Memory B cell (primary cell): ENCODE measurements around the gene BMI1.

ENCODE experiments used
- ATAC-seq: fragments of 150-1000 bp; cut with Tn5 transposase; 2 replicates; pipeline ENCODE4 v1.10.0; 2021; ENCODE audit warnings: low read depth, mild to moderate bottlenecking, moderate library complexity
- DNase-seq, 2 donors: peaks; one replicate each; pipeline ENCODE4 v3.0.0; 2022; ENCODE audit warnings: low spot score in 2 of 2
- H3K27ac Mint-ChIP-seq: one replicate; pipeline ENCODE4 v1.8.0; 2022; ENCODE audit warnings: mild to moderate bottlenecking, moderate library complexity, mixed read lengths
- H3K27me3 Mint-ChIP-seq: one replicate; pipeline ENCODE4 v1.8.0; 2022; ENCODE audit warnings: mixed read lengths
- H3K36me3 Mint-ChIP-seq: one replicate; pipeline ENCODE4 v1.8.0; 2022; ENCODE audit warnings: mild to moderate bottlenecking, mixed read lengths
- H3K4me1 Mint-ChIP-seq: one replicate; pipeline ENCODE4 v1.8.0; 2022; ENCODE audit warnings: mixed read lengths
- H3K4me3 Mint-ChIP-seq: one replicate; pipeline ENCODE4 v1.8.0; 2022; ENCODE audit warnings: mild to moderate bottlenecking, moderate library complexity, mixed read lengths
- H3K9me3 Mint-ChIP-seq: one replicate; pipeline ENCODE4 v1.8.0; 2022; ENCODE audit warnings: mixed read lengths

The BMI1 gene

DNA sequence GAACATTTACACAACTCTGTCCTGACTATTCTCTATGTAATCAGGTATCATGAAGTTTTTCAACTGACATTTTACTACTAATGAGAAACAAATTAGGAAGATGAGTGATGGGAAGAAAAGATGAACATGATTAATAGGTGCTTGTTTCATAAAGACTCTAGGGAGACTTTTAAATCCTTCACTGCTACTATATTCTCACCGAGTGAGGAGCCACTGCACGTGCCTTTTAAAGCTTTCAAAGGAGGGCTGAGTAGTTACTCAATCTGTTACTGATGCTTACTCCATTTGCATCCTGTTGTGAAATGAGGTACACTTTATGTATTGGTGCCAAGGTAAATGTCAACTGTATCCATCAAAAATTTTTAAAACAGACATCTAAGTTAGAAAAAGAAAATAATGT, 6.0 kb upstream of the BMI1 start:
- Mint-ChIP-seq H3K4me3 (no peak overlapping the region), H3K4me1 (peaks cover 6% of the 10 kb centered on the region), H3K27ac (peak overlapping the region; percentile 98), H3K27me3 (no peaks in the 10 kb centered on the region), H3K36me3 (no peaks in the 10 kb centered on the region), H3K9me3 (no peaks in the 10 kb centered on the region)
- ATAC-seq = no peak
- no peak for DNase-seq

DNA sequence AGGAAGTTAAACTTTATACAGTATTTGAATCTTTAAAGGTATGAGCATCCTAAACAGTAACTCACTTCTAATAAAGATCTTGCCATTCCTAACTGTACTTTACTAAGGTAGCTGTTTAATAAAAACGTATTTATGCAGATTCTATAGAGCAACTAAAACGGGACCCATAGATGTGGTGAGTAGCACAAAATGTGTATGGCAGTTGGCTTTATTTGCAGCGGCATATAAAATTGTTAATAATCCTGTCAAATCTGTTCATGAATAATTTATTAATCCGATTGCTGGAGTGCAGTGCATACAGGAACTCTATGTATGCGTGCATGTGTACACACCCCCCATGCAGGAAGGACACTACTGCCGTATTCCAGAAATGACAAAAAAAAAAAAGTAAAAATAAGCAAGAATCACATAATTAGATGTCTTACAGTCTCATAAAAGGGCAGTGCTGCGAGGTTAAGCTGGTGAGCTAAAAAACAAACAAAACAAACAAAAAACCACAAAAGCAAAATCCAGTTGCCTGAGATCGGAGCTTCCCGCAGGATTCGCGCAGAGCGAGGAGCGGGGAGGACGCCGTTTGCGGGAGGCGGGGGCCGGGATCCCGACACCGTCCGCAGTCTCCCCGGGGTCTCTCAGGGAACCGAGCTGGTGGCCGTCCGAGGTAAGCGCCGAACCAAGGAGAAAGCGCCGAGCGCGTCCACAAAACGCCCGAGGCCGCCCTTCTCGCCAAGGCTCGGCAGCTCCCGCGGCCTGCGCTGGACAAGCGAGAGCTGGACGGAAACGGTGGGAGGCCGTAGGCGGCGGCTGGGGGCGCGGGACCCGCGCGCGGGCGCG, 5.2 kb upstream of the BMI1 start:
- ATAC-seq (peak; percentile 20), DNase-seq (no peak)
- Mint-ChIP-seq H3K4me3 (peak overlapping the region; percentile 99), H3K4me1 (peaks cover 10% of the 10 kb centered on the region), H3K27me3 (no peaks in the 10 kb centered on the region), H3K9me3 (no peaks in the 10 kb centered on the region), H3K27ac (peak overlapping the region; percentile 98), H3K36me3 (peaks cover 2% of the 10 kb centered on the region)

- Mint-ChIP-seq H3K4me3 (peak within 1 kb of the TSS; percentile 99), H3K9me3 (no peaks in the 10 kb centered on the region), H3K27me3 (no peaks in the 10 kb centered on the region), H3K4me1 (peaks cover 10% of the 10 kb centered on the region), H3K36me3 (peaks cover 2% of the 10 kb centered on the region), H3K27ac (peak within 1 kb of the TSS; percentile 98)
- DNase-seq = peak; percentile 75 to 88
- peak; percentile 70 for ATAC-seq
These were observed 4.4 kb upstream of the BMI1 start, which contains the start of gene COMMD3 for GRCh38 chr10:22316286-22317075. COMMD3 (plus strand) TSS chr10:22316388; CDS start chr10:22316418, 30 bp downstream.

GRCh38 chr10:22317076-22317370, 3.9 kb upstream of the BMI1 start:
- Mint-ChIP-seq H3K9me3 (no peaks in the 10 kb centered on the region), H3K27ac (peak overlapping the region; percentile 98), H3K36me3 (peaks cover 2% of the 10 kb centered on the region), H3K27me3 (no peaks in the 10 kb centered on the region), H3K4me3 (peak overlapping the region; percentile 90), H3K4me1 (peaks cover 10% of the 10 kb centered on the region)
- no peak for DNase-seq
- peak; percentile 26 for ATAC-seq

GRCh38 chr10:22317771-22318565, 2.9 kb upstream of the BMI1 start:
- H3K4me3 Mint-ChIP-seq = peak overlapping the region; percentile 11
- peaks cover 18% of the 10 kb centered on the region for H3K4me1 Mint-ChIP-seq
- no peaks in the 10 kb centered on the region for H3K27me3 Mint-ChIP-seq
- H3K36me3 Mint-ChIP-seq = peaks cover 2% of the 10 kb centered on the region
- no peaks in the 10 kb centered on the region for H3K9me3 Mint-ChIP-seq
- no peak for ATAC-seq
- H3K27ac Mint-ChIP-seq = peak overlapping the region; percentile 98
- no peak for DNase-seq

DNA sequence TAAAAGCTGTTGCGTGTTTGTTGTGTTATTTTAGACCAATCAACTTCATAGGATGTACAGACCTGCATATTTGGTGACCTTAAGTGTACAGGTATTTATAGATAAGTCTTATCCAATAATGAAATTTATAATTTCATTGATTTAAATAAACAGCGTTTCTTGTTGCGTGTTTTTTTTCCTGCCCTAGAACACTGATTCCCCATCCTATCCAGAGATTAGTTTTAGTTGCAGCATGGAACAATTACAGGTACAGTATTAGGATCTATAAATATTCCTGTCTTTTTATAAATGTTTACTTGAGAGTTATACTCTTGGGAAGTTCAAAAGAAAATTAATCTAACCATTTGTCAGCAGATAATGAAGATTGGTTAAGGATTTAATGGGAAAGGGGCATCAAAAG, 2.1 kb upstream of the BMI1 start:
- no peak overlapping the region for H3K4me3 Mint-ChIP-seq
- no peak for ATAC-seq
- no peaks in the 10 kb centered on the region for H3K27me3 Mint-ChIP-seq
- no peak for DNase-seq
- peaks cover 2% of the 10 kb centered on the region for H3K36me3 Mint-ChIP-seq
- H3K4me1 Mint-ChIP-seq = peaks cover 24% of the 10 kb centered on the region
- no peaks in the 10 kb centered on the region for H3K9me3 Mint-ChIP-seq
- no peak overlapping the region for H3K27ac Mint-ChIP-seq

DNA sequence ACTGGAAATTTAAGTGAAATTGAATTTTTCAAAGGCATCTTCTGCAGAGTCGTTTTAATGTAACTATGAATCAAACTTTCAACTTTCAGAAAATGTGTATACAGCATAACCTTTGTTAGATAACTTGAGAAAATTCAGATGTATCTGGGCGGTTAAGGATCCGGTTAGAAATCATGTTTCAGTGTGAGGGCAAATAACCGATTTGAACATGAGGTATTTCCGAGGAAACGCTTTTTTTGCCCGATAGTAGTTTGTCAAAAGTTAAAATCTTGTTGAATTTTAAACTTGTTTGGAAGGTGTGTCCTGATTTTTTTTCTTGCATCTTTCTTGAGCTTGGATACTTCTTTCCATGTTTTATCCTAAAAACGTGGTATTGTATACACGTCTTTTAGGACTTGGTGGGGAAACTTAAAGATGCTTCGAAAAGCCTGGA, 1.3 kb upstream of the BMI1 start:
- peaks cover 31% of the 10 kb centered on the region for H3K4me1 Mint-ChIP-seq
- peaks cover 2% of the 10 kb centered on the region for H3K36me3 Mint-ChIP-seq
- H3K27ac Mint-ChIP-seq = peak overlapping the region; percentile 96
- H3K9me3 Mint-ChIP-seq = no peaks in the 10 kb centered on the region
- no peaks in the 10 kb centered on the region for H3K27me3 Mint-ChIP-seq
- no peak for DNase-seq
- H3K4me3 Mint-ChIP-seq = peak overlapping the region; percentile 91
- no peak for ATAC-seq

GRCh38 chr10:22319980-22320558, 830 bp upstream of the BMI1 start:
- H3K4me1 Mint-ChIP-seq = peaks cover 36% of the 10 kb centered on the region

DNA sequence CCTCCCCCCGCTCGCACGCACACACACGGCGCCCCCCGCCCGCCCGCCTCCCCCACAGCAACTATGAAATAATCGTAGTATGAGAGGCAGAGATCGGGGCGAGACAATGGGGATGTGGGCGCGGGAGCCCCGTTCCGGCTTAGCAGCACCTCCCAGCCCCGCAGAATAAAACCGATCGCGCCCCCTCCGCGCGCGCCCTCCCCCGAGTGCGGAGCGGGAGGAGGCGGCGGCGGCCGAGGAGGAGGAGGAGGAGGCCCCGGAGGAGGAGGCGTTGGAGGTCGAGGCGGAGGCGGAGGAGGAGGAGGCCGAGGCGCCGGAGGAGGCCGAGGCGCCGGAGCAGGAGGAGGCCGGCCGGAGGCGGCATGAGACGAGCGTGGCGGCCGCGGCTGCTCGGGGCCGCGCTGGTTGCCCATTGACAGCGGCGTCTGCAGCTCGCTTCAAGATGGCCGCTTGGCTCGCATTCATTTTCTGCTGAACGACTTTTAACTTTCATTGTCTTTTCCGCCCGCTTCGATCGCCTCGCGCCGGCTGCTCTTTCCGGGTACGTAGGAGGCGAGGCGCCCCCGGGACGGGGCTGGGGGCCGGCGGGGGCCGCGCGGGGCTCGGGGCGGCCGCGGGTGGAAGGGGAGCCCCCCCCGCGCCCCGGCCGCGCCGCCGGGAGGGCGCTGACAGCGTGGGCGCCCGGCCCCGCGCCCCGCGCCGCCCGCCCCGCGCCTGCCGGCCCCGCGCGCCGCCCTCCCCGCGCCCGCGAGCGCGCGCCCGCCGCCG, 441 bp downstream of the BMI1 start:
- no peaks in the 10 kb centered on the region for H3K27me3 Mint-ChIP-seq
- H3K4me3 Mint-ChIP-seq = peak overlapping the region; percentile 92
- H3K36me3 Mint-ChIP-seq = peaks cover 2% of the 10 kb centered on the region
- peak in 1 of 2 donors; percentile 74 for DNase-seq
- H3K4me1 Mint-ChIP-seq = peaks cover 36% of the 10 kb centered on the region
- no peaks in the 10 kb centered on the region for H3K9me3 Mint-ChIP-seq
- ATAC-seq = peak; percentile 36
- peak overlapping the region; percentile 90 for H3K27ac Mint-ChIP-seq

More at GRCh38 chr10:22319980-22320558, 830 bp upstream of the BMI1 start:
- no peak for ATAC-seq
- no peak for DNase-seq
- H3K4me3 Mint-ChIP-seq = peak overlapping the region; percentile 91
- no peaks in the 10 kb centered on the region for H3K27me3 Mint-ChIP-seq
- peaks cover 2% of the 10 kb centered on the region for H3K36me3 Mint-ChIP-seq
- peak overlapping the region; percentile 96 for H3K27ac Mint-ChIP-seq
- H3K9me3 Mint-ChIP-seq = no peaks in the 10 kb centered on the region

DNA sequence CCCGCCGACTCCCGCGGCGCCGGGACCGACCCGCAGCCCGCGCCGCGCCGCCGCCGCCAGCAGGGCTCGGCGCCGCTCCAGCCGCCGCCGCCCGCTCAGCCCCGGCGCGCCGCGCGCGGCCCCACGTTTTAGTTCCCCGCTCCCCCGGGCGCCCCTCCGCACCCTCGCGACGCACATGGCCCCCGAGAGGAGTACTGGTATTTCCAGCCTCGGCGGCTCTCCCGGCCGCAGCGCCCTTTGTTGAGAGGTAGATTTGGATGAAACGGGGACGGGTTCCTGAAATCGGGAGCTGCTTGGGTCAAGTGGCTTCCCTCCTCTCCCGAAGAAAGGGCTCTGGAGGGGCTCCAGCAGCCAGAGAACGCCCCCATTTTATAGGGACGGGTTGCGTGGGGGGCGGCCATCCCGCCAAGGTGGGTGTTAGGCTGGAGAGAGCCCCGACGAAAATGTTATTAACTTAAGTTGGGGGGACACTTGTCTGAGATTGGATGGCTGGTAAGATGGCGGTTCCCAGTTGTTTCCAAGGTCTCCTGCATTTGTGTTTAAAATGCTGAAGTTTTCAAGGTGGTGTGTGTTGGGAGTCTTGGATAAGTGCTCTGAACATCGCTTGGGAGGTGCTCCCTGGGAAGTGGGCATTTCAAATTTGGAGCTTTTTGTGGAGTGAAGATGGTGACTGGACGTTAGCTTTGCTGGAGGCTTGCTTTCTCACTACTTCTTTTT, 1.2 kb downstream of the BMI1 start:
- peaks cover 2% of the 10 kb centered on the region for H3K36me3 Mint-ChIP-seq
- peak overlapping the region; percentile 90 for H3K27ac Mint-ChIP-seq
- H3K9me3 Mint-ChIP-seq = no peaks in the 10 kb centered on the region
- peaks cover 33% of the 10 kb centered on the region for H3K4me1 Mint-ChIP-seq
- H3K4me3 Mint-ChIP-seq = peak overlapping the region; percentile 91
- DNase-seq (peak in 1 of 2 donors; percentile 43), ATAC-seq (no peak)
- no peaks in the 10 kb centered on the region for H3K27me3 Mint-ChIP-seq

DNA sequence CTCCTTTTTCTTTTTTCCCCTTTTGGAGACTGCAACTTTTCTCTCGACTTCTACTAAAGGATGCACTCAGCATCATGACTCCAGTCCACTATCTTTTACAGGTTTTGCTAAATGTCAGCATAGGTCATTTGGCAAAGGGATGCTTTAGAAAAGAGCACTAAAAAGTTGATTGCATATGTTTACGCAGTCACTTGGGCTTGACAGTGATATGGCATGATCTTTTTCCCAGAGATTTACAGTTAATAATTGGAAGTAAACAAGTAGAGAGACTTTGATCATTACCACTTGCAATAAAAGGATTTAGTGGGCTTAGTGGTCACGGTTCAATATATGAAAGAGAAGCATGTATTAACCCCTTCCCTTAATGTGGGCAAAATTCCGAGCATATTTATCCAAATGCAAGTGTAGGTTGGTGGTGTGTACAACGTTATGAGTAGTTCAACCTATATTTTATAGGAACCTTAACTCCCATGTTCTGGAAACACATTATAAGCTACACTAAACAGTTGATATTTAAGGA, 1.8 kb downstream of the BMI1 start:
- no peaks in the 10 kb centered on the region for H3K9me3 Mint-ChIP-seq
- peak overlapping the region; percentile 91 for H3K4me3 Mint-ChIP-seq
- peaks cover 4% of the 10 kb centered on the region for H3K36me3 Mint-ChIP-seq
- no peaks in the 10 kb centered on the region for H3K27me3 Mint-ChIP-seq
- H3K4me1 Mint-ChIP-seq = peaks cover 33% of the 10 kb centered on the region
- peak overlapping the region; percentile 90 for H3K27ac Mint-ChIP-seq
- ATAC-seq = no peak
- DNase-seq = no peak

GRCh38 chr10:22323538-22324305, 2.8 kb downstream of the BMI1 start:
- H3K4me1 Mint-ChIP-seq = peaks cover 33% of the 10 kb centered on the region
- H3K27me3 Mint-ChIP-seq = no peaks in the 10 kb centered on the region

More at GRCh38 chr10:22323538-22324305, 2.8 kb downstream of the BMI1 start:
- Mint-ChIP-seq H3K36me3 (peaks cover 4% of the 10 kb centered on the region), H3K27ac (peak overlapping the region; percentile 91), H3K4me3 (no peak overlapping the region), H3K9me3 (no peaks in the 10 kb centered on the region)
- no peak for DNase-seq
- no peak for ATAC-seq
